SKM-1 (cell line): ENCODE measurements around the gene GBP2.

Experiments used
- DNase-seq: peaks from one replicate; lab custom pipeline; 2025; ENCODE audit not compliant: unreplicated experiment; lab: John Stamatoyannopoulos, UW

GBP2 gene, protein sequence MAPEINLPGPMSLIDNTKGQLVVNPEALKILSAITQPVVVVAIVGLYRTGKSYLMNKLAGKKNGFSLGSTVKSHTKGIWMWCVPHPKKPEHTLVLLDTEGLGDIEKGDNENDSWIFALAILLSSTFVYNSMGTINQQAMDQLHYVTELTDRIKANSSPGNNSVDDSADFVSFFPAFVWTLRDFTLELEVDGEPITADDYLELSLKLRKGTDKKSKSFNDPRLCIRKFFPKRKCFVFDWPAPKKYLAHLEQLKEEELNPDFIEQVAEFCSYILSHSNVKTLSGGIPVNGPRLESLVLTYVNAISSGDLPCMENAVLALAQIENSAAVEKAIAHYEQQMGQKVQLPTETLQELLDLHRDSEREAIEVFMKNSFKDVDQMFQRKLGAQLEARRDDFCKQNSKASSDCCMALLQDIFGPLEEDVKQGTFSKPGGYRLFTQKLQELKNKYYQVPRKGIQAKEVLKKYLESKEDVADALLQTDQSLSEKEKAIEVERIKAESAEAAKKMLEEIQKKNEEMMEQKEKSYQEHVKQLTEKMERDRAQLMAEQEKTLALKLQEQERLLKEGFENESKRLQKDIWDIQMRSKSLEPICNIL

DNA sequence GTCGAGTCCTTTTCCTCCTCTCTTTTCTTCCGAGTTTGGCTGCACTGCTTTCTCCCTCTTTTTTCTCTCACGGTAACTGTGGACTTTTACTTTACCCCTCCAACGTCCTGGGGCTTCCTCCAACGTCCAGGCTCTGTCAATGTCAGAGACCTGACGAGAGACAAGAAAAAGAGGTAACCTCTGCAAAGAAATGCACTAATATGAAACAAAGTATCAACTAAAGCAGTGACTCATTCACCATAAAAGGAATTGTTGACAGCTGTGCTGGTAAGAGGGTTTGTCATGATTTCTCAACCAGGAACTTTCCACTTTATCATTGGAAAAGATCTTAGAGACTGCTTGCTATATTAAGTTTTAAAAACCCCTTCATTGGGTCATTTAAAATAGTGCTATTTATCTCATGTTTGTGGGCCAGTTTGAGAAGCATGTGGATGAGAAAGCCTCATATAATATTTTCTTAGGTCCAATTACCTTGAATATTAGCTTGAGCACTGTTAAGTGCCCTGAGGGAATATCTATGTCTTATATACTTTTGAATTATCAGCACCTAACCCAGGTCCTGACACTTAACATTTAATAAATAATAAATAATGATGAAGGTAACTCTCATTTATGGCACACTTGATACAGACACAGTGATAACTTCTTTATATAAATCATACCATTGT, at the start of gene GBP2:
Gene GBP2 (minus strand): TSS at position 202 of the 668 bp plus-strand sequence. CDS start 4,148 bp downstream, outside the sequence.
- no peak for DNase-seq

DNA sequence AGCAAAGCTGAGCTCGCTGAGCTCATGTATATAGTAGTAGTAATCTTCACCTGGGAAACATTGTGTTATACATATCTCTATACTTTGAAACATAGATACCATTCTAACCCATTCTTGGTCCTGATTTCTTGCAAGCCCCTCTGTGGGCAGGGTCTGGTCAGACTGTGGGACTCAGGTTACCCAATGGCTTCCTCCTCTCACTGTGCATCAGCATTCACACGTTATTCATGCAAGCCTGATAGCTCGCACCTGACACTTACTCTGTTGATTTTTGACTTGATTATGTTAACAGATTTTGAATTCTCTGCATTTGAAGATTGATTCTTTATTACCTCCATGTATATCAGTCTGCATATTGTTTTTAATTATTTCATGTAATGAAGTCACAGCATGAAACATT, 48.6 kb upstream of the GBP2 start:
- DNase-seq, result no peak

DNA sequence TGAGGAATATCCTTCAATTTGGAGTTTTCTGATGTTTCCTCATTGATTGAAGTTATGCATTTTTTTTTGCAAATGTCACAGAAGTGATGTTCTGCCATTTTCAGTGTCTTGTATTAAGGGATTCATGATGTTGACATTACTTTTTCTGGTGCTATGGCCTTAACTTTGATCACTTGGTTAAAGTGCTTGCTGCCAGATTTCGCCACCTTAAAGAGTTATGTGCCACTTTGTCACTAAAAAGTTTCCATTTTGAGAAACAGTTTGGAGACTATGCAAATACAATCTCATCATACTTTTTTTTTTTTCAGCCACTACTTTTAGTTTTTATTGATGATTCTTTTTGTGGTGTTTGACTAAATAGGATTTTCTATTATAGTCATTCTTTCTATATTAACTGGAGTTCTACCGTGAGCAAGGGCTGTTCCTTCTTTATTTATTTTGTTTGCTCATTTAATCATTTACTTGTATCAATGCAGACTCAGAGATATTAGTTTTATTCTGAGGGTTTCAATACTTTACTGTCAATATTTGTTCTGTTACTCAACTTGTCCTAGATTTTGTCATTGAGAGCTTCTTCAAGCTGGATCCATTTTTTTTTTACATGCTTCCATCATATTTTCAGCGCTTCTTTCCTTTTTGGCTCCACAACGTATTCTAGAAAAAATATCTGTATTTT, 46.7 kb upstream of the GBP2 start:
- DNase-seq, result no peak

DNA sequence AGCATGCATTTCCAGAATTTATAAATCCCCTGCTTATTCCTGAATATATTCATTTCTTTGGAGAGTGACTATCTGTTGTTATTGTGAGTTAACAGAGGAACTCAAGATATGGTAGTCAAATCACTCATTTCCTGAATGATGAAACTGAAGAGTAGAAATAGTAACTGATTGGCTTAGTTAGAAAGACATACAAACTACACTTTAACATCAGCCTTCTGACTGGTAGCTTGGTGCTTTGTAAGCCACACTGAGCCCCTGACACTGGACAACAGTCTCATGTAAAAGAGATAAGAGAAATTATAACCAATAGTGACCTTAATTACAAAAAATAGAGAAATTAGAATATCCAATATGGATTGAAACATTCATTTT, 45.1 kb upstream of the GBP2 start:
- DNase-seq, result no peak

DNA sequence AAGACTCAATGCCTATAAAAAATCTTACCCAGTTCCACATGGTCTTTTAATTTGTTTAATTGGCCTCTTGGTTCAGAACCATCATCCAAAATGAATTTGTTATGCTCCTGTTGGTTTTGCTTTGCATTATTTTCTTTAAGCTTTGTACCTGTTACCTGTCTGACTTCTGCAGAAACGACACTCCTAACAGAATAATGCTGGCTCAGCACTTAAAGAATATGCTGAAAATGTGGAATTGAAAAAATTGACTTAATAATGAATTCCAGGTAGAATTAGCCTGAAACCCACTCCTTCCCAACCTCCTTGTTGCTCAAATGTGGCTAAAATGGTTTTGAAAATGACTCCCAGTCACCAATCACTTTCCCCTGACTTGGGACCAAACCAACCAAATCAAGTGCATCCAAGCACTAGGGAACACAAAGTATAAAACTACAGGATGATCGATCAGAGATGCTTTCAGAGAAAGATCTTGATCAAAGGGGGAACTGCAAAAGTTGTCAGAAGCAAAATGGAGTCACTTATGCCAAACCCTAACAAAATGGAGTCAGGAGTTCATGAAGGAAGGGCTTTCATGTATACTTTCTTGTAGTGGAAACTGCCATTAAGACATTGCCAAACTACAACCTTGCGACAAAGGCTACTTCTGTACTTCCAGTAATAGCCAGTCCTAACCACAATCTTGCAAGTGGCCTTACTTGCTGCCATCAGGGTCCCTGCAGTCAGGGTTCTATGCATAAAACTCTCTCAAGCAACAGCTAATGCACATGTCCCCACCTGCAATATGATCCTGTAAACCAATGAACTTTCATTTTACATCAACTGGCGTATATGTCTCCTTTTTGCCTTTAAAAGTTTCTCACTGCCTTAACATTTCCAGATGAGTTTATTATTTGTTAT, 44.5 kb upstream of the GBP2 start:
- DNase-seq, result no peak

DNA sequence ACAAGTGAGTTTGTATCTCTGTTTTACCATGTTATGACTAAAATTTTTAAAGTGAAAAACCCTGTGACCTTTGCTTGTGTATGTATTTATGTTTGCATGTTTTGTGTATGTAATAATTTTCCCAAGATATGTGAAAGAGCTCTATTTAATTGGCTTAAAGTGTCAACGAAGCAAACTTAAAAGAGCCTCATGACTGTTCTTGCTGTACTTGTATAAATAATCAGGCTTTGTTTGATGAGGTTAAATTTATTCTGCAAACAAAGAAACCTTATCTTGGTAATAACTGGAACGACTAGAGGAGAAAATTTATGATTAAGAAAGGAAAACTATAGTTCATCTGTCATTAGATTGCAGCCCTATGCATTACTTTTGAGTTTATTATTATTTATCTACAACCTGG, 43.3 kb upstream of the GBP2 start:
- DNase-seq, result no peak

DNA sequence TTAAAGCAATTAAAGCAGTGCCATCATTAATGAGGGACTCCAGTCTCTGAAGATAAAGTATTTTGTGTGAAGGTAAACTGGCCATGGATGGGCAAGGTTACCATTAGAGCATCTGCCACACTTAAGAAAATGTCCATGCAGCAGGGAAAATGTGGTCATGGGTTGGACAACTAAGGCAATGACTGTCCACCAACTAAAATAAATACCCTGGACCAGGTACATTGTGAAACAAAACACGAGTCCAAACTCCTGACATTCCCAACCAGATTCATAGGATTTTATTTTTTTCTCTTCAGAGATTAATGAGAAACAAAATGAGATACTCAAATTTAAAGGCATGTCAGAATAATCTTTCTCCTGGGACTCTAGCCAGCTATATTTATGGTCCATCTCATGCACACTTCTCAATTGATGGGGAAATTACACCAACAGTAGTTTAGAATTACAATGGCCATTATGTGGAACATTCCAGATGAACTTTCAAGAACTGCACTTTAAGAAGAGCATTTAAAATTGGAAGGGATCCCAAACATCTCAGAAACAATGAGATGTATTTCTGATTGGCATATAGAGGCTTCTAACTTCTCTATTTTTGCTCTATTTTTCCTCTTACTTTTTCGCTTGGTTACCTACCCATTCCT, 41.8 kb upstream of the GBP2 start:
- DNase-seq, result no peak

DNA sequence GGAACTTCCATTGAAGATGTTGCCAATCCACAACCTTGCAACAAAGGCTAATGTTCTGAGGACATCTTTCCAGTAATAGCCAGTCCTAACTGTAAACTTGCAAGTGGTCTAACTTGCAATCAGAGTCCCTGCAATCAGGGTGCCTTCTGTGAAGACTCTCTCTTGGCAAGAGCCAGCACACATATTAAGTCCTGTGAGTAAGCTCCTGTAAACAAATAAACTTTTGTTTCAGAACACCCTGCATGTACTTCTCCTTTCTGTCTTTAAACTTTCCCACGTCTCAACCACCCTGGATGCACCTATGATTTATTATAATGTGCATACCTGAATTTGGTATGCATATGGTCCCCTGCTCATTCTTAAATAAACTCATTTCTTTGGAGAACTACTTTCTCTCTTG, 40.8 kb upstream of the GBP2 start:
- DNase-seq, result no peak

DNA sequence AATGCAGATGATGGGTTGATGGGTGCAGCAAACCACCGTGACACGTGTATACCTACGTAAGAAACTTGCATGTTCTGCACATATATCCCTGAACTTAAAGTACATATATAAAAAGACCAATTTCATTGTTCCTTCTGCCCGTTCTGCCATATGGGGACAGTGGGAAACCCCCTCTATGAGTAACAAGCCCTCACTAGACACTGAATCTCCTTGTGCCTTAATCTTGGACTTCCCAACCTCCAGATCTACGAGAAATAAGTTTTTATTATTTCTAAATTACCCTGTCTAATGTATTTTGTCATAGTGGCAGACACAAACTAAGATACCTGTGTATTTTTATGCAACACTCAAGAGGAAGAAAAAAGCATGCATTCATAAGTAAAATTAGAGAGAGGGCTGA, 39.9 kb upstream of the GBP2 start:
- DNase-seq, result no peak

DNA sequence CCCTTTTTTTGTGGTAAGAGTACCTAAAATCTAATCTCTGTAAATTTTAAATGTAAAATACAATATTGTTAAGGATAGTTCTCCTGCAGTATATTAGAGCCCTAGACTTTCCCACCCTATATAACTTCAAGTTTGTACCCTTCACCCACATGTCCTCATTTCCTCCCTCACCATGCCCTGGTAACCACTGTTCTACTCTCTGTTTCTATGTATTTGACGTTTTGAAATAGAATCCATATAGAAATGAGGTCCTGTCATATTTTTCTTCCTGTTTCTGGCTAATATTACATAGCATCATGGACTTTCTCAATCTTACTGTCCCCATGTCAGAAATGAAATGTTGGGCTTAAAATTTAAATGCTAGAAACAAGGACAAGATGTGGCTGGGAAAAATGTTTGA, 25.1 kb upstream of the GBP2 start:
- no peak for DNase-seq

DNA sequence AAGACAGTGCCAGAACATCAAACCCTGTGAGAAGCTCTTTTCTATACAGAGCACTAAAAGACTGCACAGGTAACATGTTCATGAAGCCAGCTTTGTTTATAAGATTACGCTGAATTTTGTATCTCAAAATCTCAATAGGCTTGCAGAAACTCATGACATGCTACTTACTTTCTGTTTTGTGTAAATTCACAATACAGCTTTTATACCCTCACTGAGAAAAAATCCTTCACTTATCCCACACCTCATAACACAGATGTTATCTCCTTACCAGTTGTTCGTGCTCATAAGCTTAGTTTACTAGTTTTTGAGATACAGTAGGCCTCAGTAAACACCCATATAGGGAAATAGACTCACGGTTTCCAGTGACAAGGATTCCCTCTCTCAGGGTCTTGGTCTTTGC, 24.1 kb upstream of the GBP2 start:
- DNase-seq, result no peak

DNA sequence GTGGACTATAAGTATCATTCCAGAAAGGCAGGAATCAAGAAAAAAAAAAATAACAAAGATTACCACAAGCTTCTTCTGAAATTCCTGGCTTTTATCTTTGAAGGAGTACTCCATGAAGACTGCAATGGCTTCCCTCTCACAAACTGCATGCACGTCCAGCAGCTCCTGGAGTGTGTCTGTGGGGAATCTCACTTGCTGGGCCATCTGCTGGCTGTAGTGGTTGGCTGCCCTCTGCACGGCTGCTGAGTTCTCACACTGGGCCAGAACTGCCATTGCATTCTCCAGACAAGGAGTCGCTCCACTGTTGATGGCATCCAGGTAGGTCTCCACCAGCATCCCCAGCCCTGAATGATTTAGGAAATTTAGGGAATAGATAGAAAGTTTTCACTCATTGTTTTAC, 23.3 kb upstream of the GBP2 start:
- DNase-seq, result no peak

DNA sequence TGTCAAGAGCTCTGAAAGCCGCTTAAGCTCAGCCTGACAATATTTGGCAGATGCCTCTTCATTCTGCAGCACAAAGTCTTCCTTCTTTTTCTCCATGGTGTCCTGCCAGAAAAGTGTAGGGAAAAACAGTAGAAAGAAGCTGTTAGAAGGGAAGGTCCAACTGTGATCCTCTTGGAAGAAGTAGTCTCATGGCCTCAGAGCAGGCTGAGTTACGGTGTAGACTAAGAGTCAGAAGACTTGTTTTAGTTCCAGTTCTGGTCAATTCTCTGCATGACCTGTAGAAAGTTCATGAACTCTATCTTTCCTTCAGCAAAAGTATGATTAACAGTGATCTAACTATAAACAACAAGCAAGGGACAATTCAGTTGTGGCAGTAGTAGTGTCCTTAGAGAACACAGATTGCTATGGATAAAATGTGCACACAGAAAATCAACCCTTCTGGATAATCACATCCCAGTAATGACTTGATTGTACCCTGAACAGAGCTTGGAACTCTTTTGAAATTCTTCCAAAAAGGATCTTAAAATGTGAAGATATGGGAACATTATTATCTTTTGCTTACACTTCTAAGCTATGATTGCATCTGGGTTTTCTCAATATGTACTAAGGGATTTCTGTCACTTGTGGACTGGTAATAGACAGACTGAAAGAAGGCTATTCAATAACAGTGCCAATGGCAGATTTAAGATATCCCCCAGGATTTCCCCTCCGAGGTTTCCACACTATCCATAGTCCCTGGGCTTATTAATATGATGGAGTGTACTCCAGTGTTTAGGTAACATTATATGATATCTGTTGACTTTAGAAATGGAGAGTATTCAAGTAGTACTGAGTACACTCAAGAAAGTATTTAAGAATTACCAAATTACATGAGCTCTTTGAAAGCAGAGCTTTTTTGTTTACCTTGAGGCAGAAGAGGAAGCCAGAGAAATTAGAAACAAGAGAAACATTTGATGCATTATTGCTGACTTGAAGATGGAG, 22.1 kb upstream of the GBP2 start:
- DNase-seq, result no peak

DNA sequence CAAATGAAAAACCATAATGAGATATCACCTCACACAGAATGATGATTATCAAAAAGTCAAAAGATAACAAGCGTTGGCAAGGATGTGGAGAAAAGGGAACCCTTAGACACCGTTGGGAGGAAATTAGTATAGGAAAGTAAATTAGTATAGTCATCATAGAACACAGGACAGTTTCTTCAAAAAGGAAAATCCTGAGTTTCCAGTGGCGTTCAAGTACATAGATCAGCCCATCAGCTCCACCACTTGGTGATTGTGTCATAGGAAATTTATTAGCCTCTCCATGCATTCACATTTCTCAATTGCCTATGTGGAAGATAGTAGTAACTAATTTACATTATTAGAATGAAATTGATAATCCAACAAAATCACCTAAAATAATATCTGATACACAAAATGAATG, 20.8 kb upstream of the GBP2 start:
- DNase-seq, result no peak

DNA sequence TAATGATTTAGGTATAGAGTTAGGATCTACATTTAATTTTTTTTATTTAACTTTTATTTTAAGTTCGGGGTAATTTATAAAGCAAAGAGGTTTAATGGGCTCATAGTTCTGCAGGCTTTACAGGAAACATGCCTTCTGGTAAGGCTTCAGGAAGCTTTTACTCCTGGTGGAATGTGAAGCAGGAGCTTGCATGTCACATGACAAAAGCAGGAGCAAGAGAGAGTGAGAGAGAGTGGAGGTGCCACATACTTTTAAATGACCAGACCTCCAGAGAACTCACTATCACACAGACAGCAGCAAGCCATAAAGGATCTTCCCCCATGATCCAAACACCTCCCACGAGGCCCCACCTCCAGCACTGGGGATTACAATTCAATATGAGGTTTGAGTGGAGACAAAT, 17.6 kb upstream of the GBP2 start:
- no peak for DNase-seq

DNA sequence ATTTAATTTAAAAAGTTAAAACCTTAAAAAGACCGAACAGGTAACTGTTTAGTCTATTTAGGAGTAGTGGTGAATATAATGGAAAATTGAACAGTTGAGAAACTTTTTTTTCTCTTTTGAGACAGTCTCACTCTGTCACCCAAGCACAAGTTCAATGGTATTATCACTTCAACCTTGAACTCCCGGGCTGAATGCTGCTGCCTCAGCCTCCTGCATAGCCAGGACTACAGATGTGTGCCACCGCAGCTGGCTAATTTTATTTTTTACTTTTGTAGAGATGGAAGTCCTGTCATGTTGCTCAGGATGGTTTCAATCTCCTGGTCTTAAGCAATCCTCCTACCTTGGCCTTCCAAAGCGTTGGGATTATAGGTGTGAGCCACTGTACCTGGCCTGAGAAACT, 16.2 kb upstream of the GBP2 start:
- DNase-seq, result no peak

DNA sequence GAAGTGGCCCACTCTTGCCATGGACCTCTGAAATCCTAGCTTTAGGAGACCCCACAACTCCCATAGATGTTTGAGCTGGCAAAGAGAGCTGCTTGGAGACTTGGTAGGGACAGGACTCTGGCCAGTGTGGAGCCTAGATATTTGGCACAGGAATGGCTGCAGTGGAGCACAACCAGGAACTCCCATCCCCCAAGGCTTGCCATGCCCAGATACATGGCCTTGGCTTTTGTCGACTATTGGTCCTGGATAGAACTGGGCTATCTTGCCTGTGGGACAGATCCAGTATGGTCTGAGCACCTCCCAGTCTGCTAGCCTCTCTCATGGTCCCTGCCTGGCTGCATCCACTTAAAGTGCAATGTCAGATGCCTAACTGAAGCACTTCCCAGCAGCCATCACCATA, 7.8 kb upstream of the GBP2 start:
- no peak for DNase-seq

DNA sequence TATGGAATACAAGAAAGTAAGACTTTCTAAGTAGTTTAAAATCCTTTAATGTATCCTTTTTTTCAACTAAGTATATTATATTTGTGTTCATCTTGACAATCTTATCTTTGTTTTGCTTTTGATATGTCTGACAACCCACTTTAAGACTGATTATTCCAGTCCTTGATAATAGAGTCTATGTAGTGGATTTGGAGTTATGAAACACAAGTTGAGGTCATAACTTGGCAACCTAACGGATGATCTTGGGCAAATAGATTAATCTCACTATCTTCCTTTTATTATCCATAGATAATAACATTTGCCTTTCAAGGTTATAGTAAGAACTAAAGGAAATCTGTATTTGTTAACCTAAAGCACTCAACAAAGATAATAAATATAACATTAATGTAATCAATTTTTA, 4.8 kb upstream of the GBP2 start:
- DNase-seq, result no peak

DNA sequence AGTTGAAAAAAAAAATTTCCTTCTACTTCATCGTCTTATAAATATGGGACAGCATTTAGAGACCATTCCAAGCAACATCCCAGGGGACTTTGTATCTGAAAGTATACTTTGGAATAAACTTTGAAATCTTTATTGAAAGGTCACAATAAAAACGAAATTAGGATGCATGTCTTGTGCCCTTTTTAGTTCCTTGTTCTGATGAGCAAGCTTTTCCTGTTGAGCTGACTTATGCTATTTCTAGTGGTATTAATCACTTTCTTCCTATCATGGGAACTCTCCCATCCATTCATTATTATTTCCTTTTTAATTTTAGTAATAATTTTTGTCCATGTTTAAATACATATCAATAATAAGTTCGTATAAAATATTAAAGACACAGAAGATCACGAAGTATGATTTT, 4.0 kb upstream of the GBP2 start:
- DNase-seq, result no peak
